Mesothelial cell of epicardium (in vitro differentiated cells): ENCODE results near the gene CORO6. TPM values are rescaled to one million over a fixed set of nuclear protein-coding genes. Genes with fewer than 3 reads are reported as not detected.

Experiments used
- DNase-seq, 2 experiments: peaks; one replicate each; pipeline ENCODE4 v3.0.0; 2021; ENCODE audit warnings: low spot score in 2 of 2; ENCODE audit not compliant: unreplicated experiment in 2 of 2
- H3K27ac Mint-ChIP-seq: 2 replicates; pipeline ENCODE4 v1.8.0; 2021; ENCODE audit warnings: mixed read lengths
- H3K27me3 Mint-ChIP-seq: 2 replicates; pipeline ENCODE4 v1.8.0; 2021; ENCODE audit warnings: low read depth, mixed read lengths
- H3K36me3 Mint-ChIP-seq: 2 replicates; pipeline ENCODE4 v1.8.0; 2021; ENCODE audit warnings: mixed read lengths
- H3K4me1 Mint-ChIP-seq: 2 replicates; pipeline ENCODE4 v1.8.0; 2021; ENCODE audit warnings: mixed read lengths
- H3K4me3 Mint-ChIP-seq: 2 replicates; pipeline ENCODE4 v1.8.0; 2021; ENCODE audit warnings: mild to moderate bottlenecking, moderate library complexity, mixed read lengths
- H3K9me3 Mint-ChIP-seq: 2 replicates; pipeline ENCODE4 v1.8.0; 2021; ENCODE audit warnings: mixed read lengths
- total RNA-seq: library from RNA; stranded (reverse); gene quantifications from 3 replicates; pipeline ENCODE4 v1.2.1, GENCODE V29; 2021
- TF ChIP-seq, protein P1 (sequence below): fragments of 200-600 bp; sonication (generic); IDR thresholded peaks from one replicate; pipeline ENCODE4 v1.5.0; 2021; ENCODE audit warnings: antibody characterized with exemption; ENCODE audit not compliant: unreplicated experiment

Gene CORO6
- total RNA-seq, 1 donor from 2014 or later, result 3.4 TPM

DNA sequence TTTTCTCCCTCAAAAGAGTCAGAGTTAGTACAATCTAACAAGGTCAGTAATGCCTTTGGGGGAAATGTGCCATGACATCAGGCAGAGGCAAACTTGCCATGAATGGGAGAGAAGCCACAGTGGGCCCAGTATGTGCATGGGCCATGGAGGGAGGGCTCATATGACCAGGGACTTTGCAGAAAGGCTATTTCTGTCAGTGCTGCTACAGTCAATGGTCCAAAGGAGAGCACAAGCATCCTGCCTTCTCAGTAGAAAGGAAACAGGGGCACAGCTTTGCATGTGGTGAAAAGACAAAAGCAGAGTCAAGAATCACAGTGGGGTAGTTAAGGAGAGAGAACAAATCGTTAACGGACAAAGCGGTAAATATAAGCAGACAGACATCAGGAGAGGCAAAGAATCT is 11.2 kb upstream of the CORO6 start:
- H3K36me3 Mint-ChIP-seq, result peaks cover 26% of the 10 kb centered on the region
- no peaks in the 10 kb centered on the region for H3K4me1 Mint-ChIP-seq
- TF ChIP-seq, protein P1, sequence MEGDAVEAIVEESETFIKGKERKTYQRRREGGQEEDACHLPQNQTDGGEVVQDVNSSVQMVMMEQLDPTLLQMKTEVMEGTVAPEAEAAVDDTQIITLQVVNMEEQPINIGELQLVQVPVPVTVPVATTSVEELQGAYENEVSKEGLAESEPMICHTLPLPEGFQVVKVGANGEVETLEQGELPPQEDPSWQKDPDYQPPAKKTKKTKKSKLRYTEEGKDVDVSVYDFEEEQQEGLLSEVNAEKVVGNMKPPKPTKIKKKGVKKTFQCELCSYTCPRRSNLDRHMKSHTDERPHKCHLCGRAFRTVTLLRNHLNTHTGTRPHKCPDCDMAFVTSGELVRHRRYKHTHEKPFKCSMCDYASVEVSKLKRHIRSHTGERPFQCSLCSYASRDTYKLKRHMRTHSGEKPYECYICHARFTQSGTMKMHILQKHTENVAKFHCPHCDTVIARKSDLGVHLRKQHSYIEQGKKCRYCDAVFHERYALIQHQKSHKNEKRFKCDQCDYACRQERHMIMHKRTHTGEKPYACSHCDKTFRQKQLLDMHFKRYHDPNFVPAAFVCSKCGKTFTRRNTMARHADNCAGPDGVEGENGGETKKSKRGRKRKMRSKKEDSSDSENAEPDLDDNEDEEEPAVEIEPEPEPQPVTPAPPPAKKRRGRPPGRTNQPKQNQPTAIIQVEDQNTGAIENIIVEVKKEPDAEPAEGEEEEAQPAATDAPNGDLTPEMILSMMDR, result no peak
- H3K27ac Mint-ChIP-seq, result no peak overlapping the region
- H3K27me3 Mint-ChIP-seq, result no peaks in the 10 kb centered on the region
- no peak for DNase-seq
- H3K9me3 Mint-ChIP-seq, result no peaks in the 10 kb centered on the region
- no peak overlapping the region for H3K4me3 Mint-ChIP-seq

DNA sequence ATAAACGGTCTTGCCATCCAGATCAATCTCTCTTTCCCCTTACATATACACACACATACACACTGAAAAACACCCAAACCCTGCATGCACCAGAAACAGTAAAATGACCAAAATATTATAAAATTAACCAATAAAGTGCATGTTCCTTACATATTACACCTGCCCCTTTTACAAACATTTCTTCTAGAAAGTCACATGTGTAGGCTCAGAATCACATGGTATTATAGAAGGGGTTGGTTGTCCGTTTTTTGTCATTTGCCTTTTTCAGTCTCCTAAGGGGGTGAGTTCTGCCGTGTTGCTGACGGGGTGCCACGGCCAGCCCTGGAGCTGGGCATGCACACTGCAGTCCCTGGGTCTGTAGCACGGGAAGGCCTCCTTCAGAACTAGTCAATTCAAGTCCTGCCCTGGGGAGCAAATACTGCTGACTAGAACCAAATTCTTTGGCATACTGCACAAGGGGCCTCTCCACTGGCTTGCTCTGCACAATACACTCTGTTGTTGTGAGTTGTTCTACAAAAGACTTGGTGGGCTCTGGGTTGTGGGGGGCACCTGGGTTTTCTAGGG is 8.0 kb upstream of the CORO6 start:
- Mint-ChIP-seq H3K4me1 (no peaks in the 10 kb centered on the region), H3K4me3 (no peak overlapping the region), H3K9me3 (no peaks in the 10 kb centered on the region), H3K27me3 (no peaks in the 10 kb centered on the region), H3K27ac (no peak overlapping the region), H3K36me3 (peaks cover 17% of the 10 kb centered on the region)
- DNase-seq, result no peak
- TF ChIP-seq, protein P1, result no peak

DNA sequence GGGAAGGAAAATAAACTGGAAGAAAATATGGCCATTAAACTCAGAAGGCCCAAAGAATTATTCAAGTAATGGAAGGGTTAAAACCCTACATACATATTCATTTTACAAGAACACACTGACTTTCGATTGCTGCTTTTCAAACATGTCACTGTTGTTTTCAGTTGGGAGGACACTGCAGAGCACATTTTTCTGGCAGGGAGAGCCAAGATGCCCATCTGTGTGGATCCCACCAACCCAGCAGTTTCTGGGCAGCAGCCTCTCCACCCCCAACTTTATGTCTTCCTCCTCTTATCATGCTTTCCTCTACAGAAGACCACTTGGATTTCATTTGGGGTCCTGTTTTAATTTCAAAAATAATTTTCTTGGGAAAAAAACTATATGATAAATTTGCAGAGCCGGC is 7.1 kb upstream of the CORO6 start:
- no peaks in the 10 kb centered on the region for H3K9me3 Mint-ChIP-seq
- TF ChIP-seq, protein P1, result no peak
- no peak for DNase-seq
- no peaks in the 10 kb centered on the region for H3K4me1 Mint-ChIP-seq
- no peak overlapping the region for H3K27ac Mint-ChIP-seq
- H3K27me3 Mint-ChIP-seq, result no peaks in the 10 kb centered on the region
- peaks cover 15% of the 10 kb centered on the region for H3K36me3 Mint-ChIP-seq
- no peak overlapping the region for H3K4me3 Mint-ChIP-seq

DNA sequence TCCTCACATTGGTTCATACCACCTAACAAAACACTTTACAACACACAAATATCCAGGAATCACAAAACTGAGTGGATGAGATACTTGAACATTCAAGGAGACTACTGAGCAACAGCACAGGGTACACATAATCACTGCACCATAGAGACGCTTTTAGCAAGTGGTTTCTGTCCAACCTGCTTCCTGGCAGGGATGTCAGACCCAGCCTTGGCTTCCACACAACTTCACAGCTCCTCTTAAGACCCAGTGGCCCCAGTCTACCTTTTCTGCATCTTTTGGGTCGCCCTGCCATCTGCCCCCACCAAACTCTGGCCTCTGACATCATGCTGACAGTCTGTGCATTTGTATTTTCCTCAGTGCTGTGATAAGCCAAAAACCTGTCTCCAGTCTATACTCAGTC is 5.9 kb upstream of the CORO6 start:
- H3K27ac Mint-ChIP-seq, result no peak overlapping the region
- DNase-seq, result no peak
- H3K36me3 Mint-ChIP-seq, result peaks cover 14% of the 10 kb centered on the region
- no peaks in the 10 kb centered on the region for H3K9me3 Mint-ChIP-seq
- H3K4me3 Mint-ChIP-seq, result no peak overlapping the region
- H3K4me1 Mint-ChIP-seq, result no peaks in the 10 kb centered on the region
- H3K27me3 Mint-ChIP-seq, result no peaks in the 10 kb centered on the region
- TF ChIP-seq, protein P1, result no peak

DNA sequence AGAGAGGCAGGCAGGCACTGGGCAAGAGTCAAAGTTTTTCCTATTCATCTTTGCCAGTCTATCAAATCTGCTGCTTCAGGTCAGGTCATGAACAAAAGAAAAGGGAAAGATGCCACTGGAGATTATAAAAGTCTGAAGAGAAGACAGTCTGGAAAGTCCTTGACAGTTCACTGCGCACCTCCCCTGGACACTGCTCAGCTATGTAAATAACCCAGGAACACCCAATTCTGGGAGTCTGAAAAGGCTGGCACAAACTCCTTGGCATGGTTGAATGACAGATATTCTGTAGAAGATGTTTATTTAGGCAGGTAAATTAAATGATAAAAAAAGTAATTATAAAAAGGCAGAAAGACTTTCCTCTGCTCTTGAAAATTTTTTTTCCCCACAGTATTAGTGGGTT is 5.2 kb upstream of the CORO6 start:
- Mint-ChIP-seq H3K27ac (no peak overlapping the region), H3K36me3 (peaks cover 14% of the 10 kb centered on the region), H3K27me3 (peaks cover 4% of the 10 kb centered on the region), H3K4me1 (peaks cover 3% of the 10 kb centered on the region), H3K9me3 (no peaks in the 10 kb centered on the region), H3K4me3 (no peak overlapping the region)
- TF ChIP-seq, protein P1, result no peak
- no peak for DNase-seq
